ENCODE data around the gene ZNF608. TPM values are rescaled to one million over a fixed set of nuclear protein-coding genes. Genes with fewer than 3 reads are reported as not detected.

Gene ZNF608
- 28.5 and 30.0 TPM in 2 replicates for total RNA-seq
- polyA plus RNA-seq = 12.4 and 19.8 TPM in 2 replicates

- Histone ChIP-seq H3K36me3 (replicated peaks; ENCODE audit: insufficient read depth, low read depth) (no peaks in the 10 kb centered on the region), H2AFZ (peak within 1 kb of the TSS; percentile 30), H4K20me1 (ENCODE audit: insufficient read depth, poor library complexity, severe bottlenecking) (no peaks in the 10 kb centered on the region), H3K4me2 (peak within 1 kb of the TSS; percentile 78), H3K9me2 (replicated peaks; ENCODE audit: insufficient read depth) (no peaks in the 10 kb centered on the region), H3K27ac (peak within 1 kb of the TSS; percentile 91), H3K4me3 (peak within 1 kb of the TSS; percentile 65), H3K27me3 (no peaks in the 10 kb centered on the region), H3K79me2 (peaks cover 51% of the 10 kb centered on the region), H3K9me3 (ENCODE audit: low read depth) (no peaks in the 10 kb centered on the region), H3K4me1 (ENCODE audit: insufficient read depth) (peaks cover 15% of the 10 kb centered on the region)
- peak; percentile 63 for DNase-seq (ENCODE audit: low spot score)
- 1% methylated on average over 18 of the region's 18 CpGs for WGBS (ENCODE audit: low lambda C conversion rate, missing lambda C conversion rate)
- no peak for TF ChIP-seq EZH2phosphoT487 (IDR thresholded peaks at IDR 0.05; ENCODE audit: low read depth, severe bottlenecking, unreplicated experiment)
- peak; percentile 5 for TF ChIP-seq CTCF (IDR thresholded peaks at IDR 0.05; ENCODE audit: poor library complexity)
- peak; percentile 43 for TF ChIP-seq EZH2 (IDR thresholded peaks at IDR 0.05; ENCODE audit: borderline replicate concordance)
Measured at GRCh38 chr5:124745928-124746915, at the start of gene ZNF608. TSS of gene ZNF608 (minus strand) at chr5:124746639. CDS start at chr5:124744989, 1,650 bp downstream.

GRCh38 chr5:124795829-124796228 lies 49.4 kb upstream of the ZNF608 start:
- no peak overlapping the region for H3K4me3 ChIP-seq
- no peak for DNase-seq (ENCODE audit: low spot score)
- peaks cover 9% of the 10 kb centered on the region for H3K4me1 ChIP-seq (ENCODE audit: insufficient read depth)
- no peak overlapping the region for H3K4me2 ChIP-seq
- no peaks in the 10 kb centered on the region for H3K27me3 ChIP-seq
- WGBS (ENCODE audit: low lambda C conversion rate, missing lambda C conversion rate) = 79% methylated on average over 4 of the region's 4 CpGs
- no peaks in the 10 kb centered on the region for H3K79me2 ChIP-seq
- no peaks in the 10 kb centered on the region for H3K9me3 ChIP-seq (ENCODE audit: low read depth)
- no peaks in the 10 kb centered on the region for H3K36me3 ChIP-seq (replicated peaks; ENCODE audit: insufficient read depth, low read depth)
- TF ChIP-seq CTCF (IDR thresholded peaks at IDR 0.05; ENCODE audit: poor library complexity) = no peak
- TF ChIP-seq EZH2phosphoT487 (IDR thresholded peaks at IDR 0.05; ENCODE audit: low read depth, severe bottlenecking, unreplicated experiment) = no peak
- TF ChIP-seq EZH2 (IDR thresholded peaks at IDR 0.05; ENCODE audit: borderline replicate concordance) = no peak
- no peaks in the 10 kb centered on the region for H4K20me1 ChIP-seq (ENCODE audit: insufficient read depth, poor library complexity, severe bottlenecking)
- H3K9me2 ChIP-seq (replicated peaks; ENCODE audit: insufficient read depth) = no peaks in the 10 kb centered on the region
- H3K27ac ChIP-seq = no peak overlapping the region
- H2AFZ ChIP-seq = no peak overlapping the region

- Histone ChIP-seq H3K9me3 (ENCODE audit: low read depth) (no peaks in the 10 kb centered on the region), H3K27ac (peak overlapping the region; percentile 65), H3K79me2 (no peaks in the 10 kb centered on the region), H4K20me1 (ENCODE audit: insufficient read depth, poor library complexity, severe bottlenecking) (no peaks in the 10 kb centered on the region), H2AFZ (no peak overlapping the region), H3K4me3 (no peak overlapping the region), H3K4me2 (peak overlapping the region; percentile 10), H3K9me2 (replicated peaks; ENCODE audit: insufficient read depth) (no peaks in the 10 kb centered on the region), H3K36me3 (replicated peaks; ENCODE audit: insufficient read depth, low read depth) (no peaks in the 10 kb centered on the region), H3K4me1 (ENCODE audit: insufficient read depth) (peaks cover 15% of the 10 kb centered on the region), H3K27me3 (no peaks in the 10 kb centered on the region)
- DNase-seq (ENCODE audit: low spot score) = peak; percentile 61
- 18% methylated on average over 7 of the region's 7 CpGs for WGBS (ENCODE audit: low lambda C conversion rate, missing lambda C conversion rate)
- TF ChIP-seq EZH2 (IDR thresholded peaks at IDR 0.05; ENCODE audit: borderline replicate concordance) (no peak), CTCF (IDR thresholded peaks at IDR 0.05; ENCODE audit: poor library complexity) (no peak), EZH2phosphoT487 (IDR thresholded peaks at IDR 0.05; ENCODE audit: low read depth, severe bottlenecking, unreplicated experiment) (no peak)
Measured at GRCh38 chr5:124790895-124791732, 44.7 kb upstream of the ZNF608 start.

Data from hepatocyte (in vitro differentiated cells).